ENCODE measurements around the gene KLHL5.

The KLHL5 gene

DNA sequence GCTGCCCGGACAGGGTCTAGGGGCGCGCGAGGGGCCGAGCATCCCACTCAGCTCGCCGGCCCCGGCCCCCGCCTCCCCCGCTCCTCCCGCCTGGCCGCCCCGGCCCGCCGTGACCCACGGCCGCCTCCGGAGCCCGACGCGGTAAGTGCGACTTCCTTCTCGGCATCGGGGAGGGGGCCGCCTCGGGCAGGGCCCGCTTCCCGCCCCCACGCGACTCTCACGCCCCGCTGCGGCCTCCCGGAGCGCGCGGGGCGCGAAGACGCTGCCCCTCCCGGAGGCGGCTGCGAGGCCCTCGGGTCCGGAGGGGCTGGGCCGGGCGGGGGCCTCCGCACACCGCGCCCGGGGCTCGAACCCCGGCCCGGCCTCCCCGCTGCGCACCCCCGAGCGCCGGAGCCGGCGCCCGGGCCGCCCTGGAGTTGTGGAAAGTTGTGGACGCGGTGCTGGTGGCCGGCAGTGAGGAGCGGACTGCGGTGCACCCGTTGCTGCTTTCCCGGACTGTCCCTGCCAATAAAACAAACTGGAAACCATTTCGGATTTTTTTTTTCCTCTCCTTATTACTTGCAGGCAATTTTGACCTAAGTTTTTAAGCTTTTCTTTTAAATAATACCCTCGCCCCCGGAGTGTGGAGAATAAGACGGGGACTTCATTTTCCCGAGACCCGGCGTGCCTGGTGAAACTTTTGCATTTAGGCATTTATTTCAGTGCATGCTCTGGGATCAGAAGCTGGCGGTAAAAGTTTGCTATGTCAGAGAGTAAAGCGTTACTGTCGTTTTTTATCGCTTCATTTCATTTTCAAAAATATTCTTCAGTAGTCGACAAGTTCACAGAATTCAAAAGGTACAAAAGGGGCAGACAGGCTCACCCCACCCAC is 16.8 kb upstream of the KLHL5 start:
- DNase-seq = no peak

DNA sequence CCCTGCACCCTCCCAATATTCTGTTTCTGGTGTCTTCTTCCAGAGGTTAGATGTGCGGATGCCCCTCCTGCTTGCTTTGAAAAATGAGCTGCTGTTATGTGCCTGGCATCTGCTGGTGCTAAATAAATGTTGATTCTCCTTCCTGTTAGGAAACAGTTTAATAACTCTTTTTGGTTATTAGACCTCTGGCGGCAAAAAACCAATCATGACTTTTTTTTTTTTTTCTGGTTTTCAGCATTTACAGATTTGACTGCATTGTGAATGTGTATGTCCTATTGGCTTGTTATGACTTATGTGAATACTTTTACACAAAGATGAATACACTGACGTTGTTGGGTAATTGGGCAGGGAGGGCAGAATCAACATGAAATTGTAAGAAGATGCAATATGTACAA is 16.2 kb upstream of the KLHL5 start:
- no peak for DNase-seq

- no peak for DNase-seq
Observed at GRCh38 chr4:39046249-39046648, 15.8 kb upstream of the KLHL5 start.

- no peak for DNase-seq
Observed at GRCh38 chr4:39047681-39048080, 14.4 kb upstream of the KLHL5 start.

DNA sequence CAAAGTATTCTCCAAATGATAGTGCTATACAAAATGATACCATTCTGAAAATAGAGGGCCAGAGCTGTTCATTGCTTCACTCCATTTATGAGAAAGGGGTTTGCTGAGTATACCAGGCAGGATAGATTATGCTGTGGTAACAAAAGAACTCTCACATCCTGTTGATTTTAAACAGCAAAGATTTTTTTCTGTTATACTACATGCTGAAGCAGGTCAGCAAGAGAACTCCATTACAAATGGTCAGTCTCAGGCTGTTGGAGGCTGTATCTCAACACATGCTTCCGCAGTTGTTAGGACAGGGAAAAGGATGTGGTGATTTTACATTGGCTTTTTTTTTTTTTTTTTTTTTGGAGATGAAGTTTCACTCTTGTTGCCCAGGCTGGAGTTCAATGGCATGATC is 13.7 kb upstream of the KLHL5 start:
- DNase-seq = no peak

DNA sequence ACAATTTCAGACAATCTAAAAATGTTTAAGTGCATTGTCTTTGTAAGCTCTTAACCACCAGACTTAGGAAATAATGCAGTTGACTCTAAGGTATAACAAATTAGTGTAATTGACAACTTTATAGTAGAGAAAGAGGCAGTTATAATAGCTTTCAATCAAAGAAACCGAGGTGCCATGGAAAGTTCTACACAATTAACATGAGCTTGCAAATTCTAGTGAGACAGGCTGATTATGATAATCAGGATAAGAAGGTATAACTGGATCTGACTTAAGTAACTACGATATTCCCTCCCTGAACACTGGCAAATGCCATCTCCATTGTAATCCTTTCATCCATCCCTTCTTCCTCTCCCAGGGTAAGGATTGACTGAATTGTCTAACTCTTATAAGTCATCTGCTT is 11.4 kb upstream of the KLHL5 start:
- DNase-seq = no peak

DNA sequence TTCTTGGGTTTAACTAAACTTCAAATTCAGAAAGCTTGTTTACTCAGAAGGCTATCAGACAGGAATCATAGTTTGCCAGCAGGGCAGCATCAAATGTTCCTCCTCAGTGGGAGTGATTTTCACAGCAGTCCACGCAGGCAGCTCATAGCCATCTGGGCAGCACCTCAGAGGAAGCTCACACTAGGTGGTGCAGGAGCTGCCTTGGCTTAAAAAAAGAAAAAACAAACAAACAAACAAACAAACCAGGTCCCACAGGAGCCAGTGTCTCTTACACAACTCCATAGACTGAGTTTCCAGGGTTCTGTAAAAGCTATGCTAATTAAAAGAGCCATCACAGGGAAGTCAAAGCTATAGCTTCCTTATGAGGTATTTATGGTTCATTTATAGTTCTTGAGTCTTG is 10.5 kb upstream of the KLHL5 start:
- DNase-seq = no peak

- no peak for DNase-seq
Observed at GRCh38 chr4:39053983-39054382, 8.0 kb upstream of the KLHL5 start.

- DNase-seq = peak; percentile 76
Observed at GRCh38 chr4:39054497-39054896, 7.5 kb upstream of the KLHL5 start.

GRCh38 chr4:39056023-39056422 is 6.0 kb upstream of the KLHL5 start:
- no peak for DNase-seq

GRCh38 chr4:39061457-39061856 is 575 bp upstream of the KLHL5 start:
- DNase-seq = no peak

DNA sequence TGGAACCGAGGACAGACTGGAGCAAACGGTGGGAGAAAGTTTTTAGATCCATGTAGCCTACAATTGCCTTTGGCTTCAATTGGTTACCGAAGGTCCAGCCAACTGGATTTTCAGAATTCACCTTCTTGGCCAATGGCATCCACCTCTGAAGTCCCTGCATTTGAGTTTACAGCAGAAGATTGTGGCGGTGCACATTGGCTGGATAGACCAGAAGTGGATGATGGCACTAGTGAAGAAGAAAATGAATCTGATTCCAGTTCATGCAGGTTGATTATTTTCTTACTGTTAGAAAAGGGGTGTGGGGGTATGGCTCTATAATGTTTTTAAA is 702 bp downstream of the KLHL5 start:
- peak; percentile 49 for DNase-seq

GRCh38 chr4:39063430-39063829 is 1.4 kb downstream of the KLHL5 start:
- DNase-seq = no peak

- no peak for DNase-seq
Observed at GRCh38 chr4:39066371-39066770, 4.3 kb downstream of the KLHL5 start.

DNA sequence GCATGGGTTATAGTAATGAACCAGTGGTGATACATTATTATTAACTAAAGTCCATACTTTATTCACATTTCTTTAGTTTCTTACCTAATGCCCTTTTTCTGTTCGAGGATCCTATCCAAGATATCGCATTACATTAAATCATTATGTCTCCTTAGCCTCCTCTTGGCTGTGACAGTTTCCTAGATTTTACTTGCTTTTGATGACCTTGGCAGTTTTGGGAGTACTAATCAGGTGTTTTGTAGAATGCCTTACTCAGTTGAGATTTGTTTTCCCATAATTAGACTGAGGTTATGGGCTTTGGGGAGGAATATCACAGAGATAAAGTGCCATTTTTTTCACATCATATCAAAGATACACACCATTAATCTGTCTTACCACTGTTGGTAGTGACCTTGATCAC is 5.0 kb downstream of the KLHL5 start:
- DNase-seq = no peak

DNA sequence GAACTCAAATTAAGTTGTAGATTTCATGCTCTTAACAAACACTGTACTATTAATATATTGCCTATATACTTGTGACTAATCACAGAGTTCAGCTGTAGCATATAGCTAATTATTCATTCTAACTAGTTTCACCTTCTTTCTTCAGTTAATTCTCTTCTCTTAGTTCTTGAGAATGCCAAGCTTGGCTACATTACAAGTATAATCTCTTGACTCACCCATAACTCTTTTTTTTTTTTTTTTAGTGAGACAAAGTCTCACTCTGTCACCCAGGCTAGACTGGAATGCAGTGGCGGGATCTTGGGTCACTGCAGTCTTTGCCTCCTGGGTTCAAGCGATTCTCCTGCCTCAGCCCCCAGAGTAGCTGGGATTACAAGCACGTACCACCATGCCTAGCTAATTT is 5.4 kb downstream of the KLHL5 start:
- no peak for DNase-seq

DNA sequence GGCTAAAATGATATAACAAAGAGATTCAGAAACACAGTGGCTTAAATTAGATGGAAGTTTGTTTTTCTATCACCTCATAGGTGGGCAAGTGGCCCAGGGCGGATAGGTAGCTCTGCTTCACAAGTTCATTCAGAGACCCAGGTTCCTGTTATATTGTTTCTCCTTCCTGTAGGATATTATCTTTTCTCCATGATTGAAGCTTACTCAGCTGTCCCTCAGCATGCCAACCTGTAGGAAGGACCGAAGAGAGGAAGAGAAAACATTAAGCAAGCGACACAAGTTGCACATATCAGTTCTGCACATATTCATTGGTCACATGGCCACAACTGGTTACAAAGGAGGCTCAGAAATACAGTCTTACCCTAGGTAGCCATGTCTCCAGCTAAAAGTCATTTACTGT is 6.9 kb downstream of the KLHL5 start:
- DNase-seq = no peak

GRCh38 chr4:39078829-39079228 is 16.8 kb downstream of the KLHL5 start:
- DNase-seq = no peak

- DNase-seq = peak; percentile 52
Observed at GRCh38 chr4:39083164-39083563, 21.1 kb downstream of the KLHL5 start.

DNA sequence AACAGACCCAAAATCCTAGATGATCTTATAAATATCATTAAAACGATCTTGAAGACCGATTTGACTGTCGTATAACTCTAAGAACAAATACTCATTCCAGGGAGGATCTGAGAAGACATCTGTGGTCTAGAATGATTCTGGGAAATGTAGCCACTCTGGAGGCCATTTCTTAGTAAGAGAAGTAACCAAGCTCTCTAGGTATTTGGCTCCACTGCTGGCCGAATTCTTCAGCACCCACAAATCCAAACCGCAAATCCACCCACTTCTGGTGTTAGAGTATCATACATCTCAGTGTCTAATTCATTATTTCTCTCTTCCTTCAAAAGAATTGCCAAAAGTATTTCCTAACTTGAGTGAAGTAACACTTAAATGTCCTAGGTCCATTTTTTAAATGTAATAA is 23.9 kb downstream of the KLHL5 start:
- no peak for DNase-seq

DNA sequence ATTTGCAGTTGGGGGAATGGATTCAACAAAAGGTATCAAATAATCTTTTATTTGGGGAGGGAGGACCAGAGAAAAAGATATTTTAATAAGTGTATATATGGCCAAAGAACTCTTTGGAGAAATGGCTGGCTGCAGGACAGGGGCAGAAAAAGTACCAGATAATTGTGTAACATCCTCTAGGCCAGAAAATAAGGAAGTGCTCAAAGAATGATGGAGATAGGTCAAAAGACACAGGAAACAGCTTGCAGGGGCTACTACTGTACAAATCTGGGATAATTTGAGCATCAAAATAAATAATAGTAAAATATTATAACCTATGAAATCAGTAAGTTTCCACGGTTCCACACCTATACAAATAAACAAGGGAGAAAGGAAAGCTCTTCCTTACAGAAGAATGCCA is 34.8 kb downstream of the KLHL5 start:
- DNase-seq = no peak

DNA sequence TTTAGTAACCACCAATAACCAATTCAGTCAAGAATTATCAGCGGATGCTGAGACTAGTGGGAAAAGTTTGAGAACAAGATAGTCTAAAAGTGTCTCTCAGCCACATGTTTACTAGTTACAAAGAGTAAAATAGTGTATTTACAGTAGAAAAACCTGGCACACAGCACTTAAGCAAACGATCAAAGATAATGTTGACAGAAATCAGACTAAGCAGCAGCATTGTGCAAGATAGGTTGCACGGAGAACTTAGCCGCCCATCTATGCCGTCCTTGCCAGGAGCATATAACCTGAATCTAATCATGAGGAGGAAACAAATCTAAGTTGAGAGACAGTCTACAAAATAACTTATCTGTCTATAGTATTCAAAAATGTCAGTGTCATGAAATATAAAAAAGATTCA is 35.3 kb downstream of the KLHL5 start:
- no peak for DNase-seq

DNA sequence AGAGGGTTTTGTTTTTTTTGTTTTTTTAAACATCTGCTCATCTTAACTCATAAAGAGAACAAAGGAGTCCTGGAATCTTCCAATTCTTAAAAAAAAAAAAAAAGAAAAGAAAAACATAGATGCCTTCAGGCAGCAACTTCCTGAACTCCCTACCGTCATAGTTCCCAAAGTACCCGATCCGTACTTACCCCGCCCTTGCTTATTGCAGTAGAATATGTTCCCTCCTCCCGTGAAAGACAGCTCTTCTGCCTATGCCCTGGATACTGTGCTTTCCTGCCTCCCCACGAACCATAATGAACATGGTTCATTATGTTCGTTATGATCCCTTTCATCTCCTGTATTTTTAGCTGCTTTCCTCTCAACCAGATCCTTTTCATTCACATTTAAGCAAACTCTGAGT is 40.3 kb downstream of the KLHL5 start:
- DNase-seq = no peak

DNA sequence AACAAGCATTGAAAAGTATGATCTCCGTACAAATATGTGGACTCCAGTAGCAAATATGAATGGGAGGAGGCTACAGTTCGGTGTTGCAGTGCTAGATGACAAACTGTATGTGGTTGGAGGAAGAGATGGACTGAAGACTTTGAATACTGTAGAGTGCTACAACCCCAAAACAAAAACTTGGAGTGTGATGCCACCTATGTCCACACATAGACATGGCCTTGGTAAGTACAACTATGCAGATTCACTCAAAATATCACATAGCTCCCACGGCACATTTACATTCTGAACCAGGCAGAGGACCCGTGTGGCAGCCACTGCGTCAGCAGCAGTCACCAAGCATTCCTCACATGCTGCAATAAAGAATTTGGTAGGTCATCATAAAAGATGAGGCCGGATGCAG is 41.3 kb downstream of the KLHL5 start:
- DNase-seq = no peak

GRCh38 chr4:39104255-39104654 is 42.2 kb downstream of the KLHL5 start:
- DNase-seq = no peak

GRCh38 chr4:39106011-39106410 is 44.0 kb downstream of the KLHL5 start:
- no peak for DNase-seq

Data from NCI-H2227 treated with DMSO at 0.1 percent for 48 hours (cell line).